SK-N-SH (cell line): ENCODE data around the gene ZNF750.

ENCODE experiments used
- CHD2 ChIP-seq: fragments of 150-350 bp; IDR thresholded peaks from 2 replicates; pipeline ENCODE4 v1.6.1; 2018; ENCODE audit warnings: low read length; ENCODE audit not compliant: partially characterized antibody
- POLR2AphosphoS5 ChIP-seq: IDR thresholded peaks from 2 replicates; pipeline ENCODE4 v1.6.1; 2012; ENCODE audit warnings: low read depth, low read length
- SIN3A ChIP-seq: IDR thresholded peaks from 2 replicates; pipeline ENCODE4 v1.6.1; 2012; ENCODE audit warnings: low read depth, mild to moderate bottlenecking, low read length, moderate library complexity, borderline replicate concordance
- TAF1 ChIP-seq: IDR thresholded peaks from 2 replicates; pipeline ENCODE4 v1.6.1; 2012; ENCODE audit warnings: low read depth, mild to moderate bottlenecking, low read length, moderate library complexity, borderline replicate concordance
- TF ChIP-seq, protein P1 (sequence below): fragments of 200-600 bp; sonication (generic); IDR thresholded peaks from 2 replicates; pipeline ENCODE4 v1.6.1; 2017; ENCODE audit warnings: antibody characterized with exemption, mild to moderate bottlenecking, moderate library complexity

DNA sequence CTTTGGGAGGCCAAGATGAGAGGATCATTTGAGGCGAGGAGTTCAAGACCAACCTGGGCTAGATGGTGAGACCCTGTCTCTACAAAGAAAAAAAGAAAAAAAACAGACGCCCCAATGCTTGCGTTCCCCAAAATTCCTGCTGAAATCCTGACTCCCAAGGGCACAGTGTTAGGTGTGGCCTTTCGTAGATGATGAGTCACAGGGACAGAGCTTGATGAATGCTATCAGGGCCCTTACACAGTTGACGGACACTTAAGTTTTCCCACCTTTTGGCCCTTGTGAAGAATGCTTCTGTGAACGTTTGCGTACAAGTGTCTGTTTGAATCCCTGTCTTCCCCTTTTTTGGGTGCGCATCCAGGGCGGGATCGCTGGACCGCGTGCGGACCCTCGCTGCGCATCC is 16.5 kb upstream of the ZNF750 start:
- TF ChIP-seq CHD2 (no peak), POLR2AphosphoS5 (no peak), TAF1 (no peak), SIN3A (no peak)
- TF ChIP-seq, protein P1, sequence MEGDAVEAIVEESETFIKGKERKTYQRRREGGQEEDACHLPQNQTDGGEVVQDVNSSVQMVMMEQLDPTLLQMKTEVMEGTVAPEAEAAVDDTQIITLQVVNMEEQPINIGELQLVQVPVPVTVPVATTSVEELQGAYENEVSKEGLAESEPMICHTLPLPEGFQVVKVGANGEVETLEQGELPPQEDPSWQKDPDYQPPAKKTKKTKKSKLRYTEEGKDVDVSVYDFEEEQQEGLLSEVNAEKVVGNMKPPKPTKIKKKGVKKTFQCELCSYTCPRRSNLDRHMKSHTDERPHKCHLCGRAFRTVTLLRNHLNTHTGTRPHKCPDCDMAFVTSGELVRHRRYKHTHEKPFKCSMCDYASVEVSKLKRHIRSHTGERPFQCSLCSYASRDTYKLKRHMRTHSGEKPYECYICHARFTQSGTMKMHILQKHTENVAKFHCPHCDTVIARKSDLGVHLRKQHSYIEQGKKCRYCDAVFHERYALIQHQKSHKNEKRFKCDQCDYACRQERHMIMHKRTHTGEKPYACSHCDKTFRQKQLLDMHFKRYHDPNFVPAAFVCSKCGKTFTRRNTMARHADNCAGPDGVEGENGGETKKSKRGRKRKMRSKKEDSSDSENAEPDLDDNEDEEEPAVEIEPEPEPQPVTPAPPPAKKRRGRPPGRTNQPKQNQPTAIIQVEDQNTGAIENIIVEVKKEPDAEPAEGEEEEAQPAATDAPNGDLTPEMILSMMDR: no peak
